Smooth muscle cell of the coronary artery (primary cell): ENCODE measurements around the gene UCHL3. TPM values are rescaled to one million over a fixed set of nuclear protein-coding genes. Genes with fewer than 3 reads are reported as not detected.

Experiments used
- total RNA-seq: library from RNA; depleted of rRNA; stranded (reverse); fragments of >200 nt; gene quantifications from 2 replicates; pipeline ENCODE4 v1.2.3, GENCODE V29; 2014; ENCODE audit warnings: low replicate concordance

The UCHL3 gene
- 12.4 and 30.4 TPM in 2 replicates for total RNA-seq

DNA sequence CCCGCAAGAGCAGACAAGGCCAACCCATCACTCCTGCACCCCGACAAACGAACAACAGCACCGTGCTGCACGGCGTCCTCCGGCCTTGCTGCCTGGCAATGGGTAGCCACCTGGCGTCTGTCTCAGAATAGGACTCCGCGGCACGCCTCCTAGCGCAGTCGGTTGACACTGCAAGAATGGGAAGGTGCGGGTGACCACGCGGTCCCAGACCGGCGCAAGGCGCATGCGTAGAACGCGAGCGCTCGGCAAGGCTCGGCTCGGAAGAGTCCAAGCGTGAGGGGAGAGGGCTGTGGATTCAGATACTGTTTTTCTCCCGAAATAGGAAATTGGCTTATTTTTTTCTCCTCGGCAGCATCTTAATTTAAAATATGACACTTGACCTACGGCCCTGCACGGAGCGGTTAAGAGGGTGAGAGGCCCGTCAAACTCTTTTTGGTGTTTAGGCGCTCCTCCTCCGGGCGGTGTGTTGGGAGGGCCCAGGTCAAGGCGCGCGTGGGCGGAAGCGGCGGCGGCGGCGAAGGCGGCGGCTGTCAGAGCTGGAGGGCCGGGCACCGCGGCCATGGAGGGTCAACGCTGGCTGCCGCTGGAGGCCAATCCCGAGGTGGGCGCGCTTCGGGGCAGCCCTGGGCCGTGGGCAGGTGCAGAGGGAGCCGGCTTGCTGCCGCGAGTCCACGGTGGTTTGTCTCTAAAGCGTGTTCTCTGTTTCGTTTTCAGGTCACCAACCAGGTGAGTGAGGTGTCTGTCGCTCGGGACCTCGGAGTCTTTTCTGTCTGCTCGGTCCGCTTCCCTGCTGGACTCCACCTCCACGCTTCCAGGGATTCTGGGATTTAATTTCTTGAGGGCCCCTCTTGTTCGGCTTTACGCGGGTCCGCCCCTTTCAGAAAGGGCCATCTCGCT lies at the start of gene UCHL3:
TSS of gene UCHL3 (plus strand) at position 530 of the 897 bp plus-strand sequence. CDS start at position 560, 30 bp downstream.

DNA sequence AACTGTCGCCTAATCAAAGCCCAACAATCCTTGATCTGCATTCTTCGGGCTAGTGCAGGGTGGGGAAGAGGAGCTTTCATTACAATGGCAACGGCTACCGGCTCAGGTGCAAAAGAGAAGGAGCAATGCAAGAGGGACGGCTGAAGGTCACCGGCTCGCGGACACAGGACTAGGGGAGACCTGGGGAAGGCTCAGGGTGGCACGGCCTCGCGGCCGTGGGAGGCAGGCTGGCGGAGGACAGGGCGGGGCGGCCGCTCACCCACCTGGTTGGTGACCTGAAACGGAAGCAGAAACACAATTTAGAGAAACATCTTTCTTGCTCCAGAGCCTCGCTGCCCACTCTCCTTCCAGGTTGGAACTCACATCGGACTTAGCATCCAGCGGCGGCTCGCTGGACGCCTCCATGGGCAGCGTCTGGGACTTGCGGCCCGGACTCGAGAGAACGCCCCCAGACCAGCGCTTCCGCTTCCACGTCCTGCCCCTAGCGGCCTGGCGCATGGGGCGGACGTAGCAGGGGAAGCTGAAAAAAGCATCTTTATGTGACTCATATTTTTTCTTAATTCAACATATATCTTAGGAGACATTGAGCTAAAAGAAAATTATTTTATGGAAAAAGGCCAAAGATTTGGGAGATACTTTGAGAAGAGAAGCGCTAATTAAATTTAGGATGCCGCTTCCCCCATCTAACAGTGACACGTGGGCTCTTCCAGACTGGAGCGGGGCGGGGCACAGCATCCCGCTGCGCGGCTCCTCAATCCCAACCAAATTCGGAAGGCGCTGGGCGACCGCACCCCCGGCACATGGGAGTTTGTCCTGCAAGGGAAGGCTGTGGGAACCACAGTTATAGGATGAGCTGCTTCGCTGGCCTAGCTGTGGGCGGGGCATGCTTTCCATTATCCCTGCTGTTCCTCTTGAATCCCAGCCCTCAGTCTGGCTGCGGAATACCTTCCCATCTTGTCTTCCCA lies 11.9 kb upstream of the UCHL3 start, which contains the start of gene COMMD6:
TSS of gene COMMD6 (minus strand) at position 441 of the 965 bp plus-strand sequence. CDS start at position 405, 36 bp downstream.

DNA sequence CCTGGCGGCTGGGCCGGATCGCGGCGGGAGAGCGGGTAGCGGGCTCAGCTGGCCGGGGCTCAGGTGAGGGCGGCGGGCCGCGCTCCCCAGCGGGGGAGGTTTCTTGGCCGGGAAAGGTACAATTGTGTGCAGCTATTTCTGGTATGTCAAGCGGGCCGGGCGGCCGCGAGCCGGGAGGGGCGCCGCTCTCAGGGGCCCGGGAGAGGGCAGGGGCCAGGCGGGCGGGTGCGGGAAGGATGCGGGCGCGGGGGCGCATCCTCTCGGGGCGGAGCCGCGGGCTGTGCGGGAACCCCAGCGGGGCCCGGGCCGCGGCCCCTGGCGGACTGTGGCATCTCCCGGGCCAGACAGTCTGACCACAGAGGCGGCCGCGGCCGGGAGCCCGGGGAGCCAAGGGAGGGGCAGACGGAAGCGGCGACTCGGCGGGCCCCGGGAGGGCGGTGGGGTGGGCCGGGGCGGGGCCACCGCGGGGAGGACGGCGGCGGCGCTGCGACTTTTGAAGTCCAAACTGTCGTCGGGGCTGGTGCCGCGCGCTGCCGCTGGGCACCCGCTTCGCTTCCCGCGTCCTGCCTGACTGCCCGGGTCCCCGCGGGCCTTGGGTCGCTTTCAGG lies 86.3 kb downstream of the UCHL3 start, which contains the start of gene LMO7:
TSS of gene LMO7 (plus strand) at position 503 of the 608 bp plus-strand sequence. CDS start 328 bp downstream, outside the sequence.

Other genes with a start within 250 kb of the UCHL3 start
- 6.5 and 17.2 TPM in 2 replicates for gene TBC1D4, start 67.6 kb upstream of the UCHL3 start, total RNA-seq
- gene COMMD6, start 11.9 kb upstream of the UCHL3 start, total RNA-seq, result 67.9 and 111 TPM in 2 replicates
- 72.4 and 397 TPM in 2 replicates for gene LMO7, start 86.5 kb downstream of the UCHL3 start, total RNA-seq